ENCODE measurements around the gene FUT3. TPM values are rescaled to one million over a fixed set of nuclear protein-coding genes. Genes with fewer than 3 reads are reported as not detected.

FUT3 gene
- polyA plus RNA-seq, 1 donor (not counting 4 experiments of a cell fraction or from before 2014, with no cell fraction given), result 2.9 TPM

GRCh38 chr19:5896365-5897076, 45.3 kb upstream of the FUT3 start:
- dilution Hi-C loops (cut with MboI; ENCODE audit: extremely low pct_ligation_motif_present, low sequenced_read_pairs), result no loop called here
- Histone ChIP-seq H3K9ac (ENCODE audit: control insufficient read depth, extremely low read depth, insufficient read depth, low read length) (no peak overlapping the region), H3K4me1 (ENCODE audit: control insufficient read depth, extremely low read depth, insufficient read depth, low read length) (peaks cover 18% of the 10 kb centered on the region), H4K20me1 (ENCODE audit: control insufficient read depth, extremely low read depth, insufficient read depth, low read length) (peaks cover 2% of the 10 kb centered on the region), H3K4me2 (ENCODE audit: control insufficient read depth, extremely low read depth, insufficient read depth, low read depth, low read length) (no peak overlapping the region), H3K27ac (ENCODE audit: control insufficient read depth, insufficient read depth, low read length) (no peak overlapping the region), H3K9me3 (ENCODE audit: control insufficient read depth, low read depth, low read length) (no peaks in the 10 kb centered on the region), H3K4me3 (ENCODE audit: control insufficient read depth in 2 of 3, extremely low read depth in 1 of 3, insufficient read depth in 2 of 3, low read depth in 1 of 3, low read length in 3 of 3) (no peak overlapping the region), H3K9me1 (ENCODE audit: control insufficient read depth, extremely low read depth, insufficient read depth, low read length) (no peaks in the 10 kb centered on the region), H3K79me2 (ENCODE audit: control insufficient read depth, insufficient read depth, low read length) (peaks cover 29% of the 10 kb centered on the region), H2AFZ (ENCODE audit: control insufficient read depth, low read length) (no peak overlapping the region), H3K27me3 (ENCODE audit: control insufficient read depth, extremely low read depth, insufficient read depth, low read length) (no peaks in the 10 kb centered on the region), H3K36me3 (ENCODE audit: control insufficient read depth in 2 of 2, extremely low read depth in 1 of 2, insufficient read depth in 2 of 2, low read length in 2 of 2) (peaks cover 17 to 22% of the 10 kb centered on the region in 2 experiments)
- no peak for FAIRE-seq
- no peak for DNase-seq (ENCODE audit: low read depth, low spot score)
- TF ChIP-seq, protein P1, sequence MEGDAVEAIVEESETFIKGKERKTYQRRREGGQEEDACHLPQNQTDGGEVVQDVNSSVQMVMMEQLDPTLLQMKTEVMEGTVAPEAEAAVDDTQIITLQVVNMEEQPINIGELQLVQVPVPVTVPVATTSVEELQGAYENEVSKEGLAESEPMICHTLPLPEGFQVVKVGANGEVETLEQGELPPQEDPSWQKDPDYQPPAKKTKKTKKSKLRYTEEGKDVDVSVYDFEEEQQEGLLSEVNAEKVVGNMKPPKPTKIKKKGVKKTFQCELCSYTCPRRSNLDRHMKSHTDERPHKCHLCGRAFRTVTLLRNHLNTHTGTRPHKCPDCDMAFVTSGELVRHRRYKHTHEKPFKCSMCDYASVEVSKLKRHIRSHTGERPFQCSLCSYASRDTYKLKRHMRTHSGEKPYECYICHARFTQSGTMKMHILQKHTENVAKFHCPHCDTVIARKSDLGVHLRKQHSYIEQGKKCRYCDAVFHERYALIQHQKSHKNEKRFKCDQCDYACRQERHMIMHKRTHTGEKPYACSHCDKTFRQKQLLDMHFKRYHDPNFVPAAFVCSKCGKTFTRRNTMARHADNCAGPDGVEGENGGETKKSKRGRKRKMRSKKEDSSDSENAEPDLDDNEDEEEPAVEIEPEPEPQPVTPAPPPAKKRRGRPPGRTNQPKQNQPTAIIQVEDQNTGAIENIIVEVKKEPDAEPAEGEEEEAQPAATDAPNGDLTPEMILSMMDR (optimal IDR thresholded peaks at IDR 0.05 in 1 of 3, IDR thresholded peaks at IDR 0.05 in 1 of 3, conservative IDR thresholded peaks at IDR 0.05 in 1 of 3; ENCODE audit: extremely low read depth in 1 of 3, insufficient read depth in 2 of 3, low read length in 3 of 3), result no peak
- no peak for TF ChIP-seq EZH2 (IDR thresholded peaks at IDR 0.05; ENCODE audit: low read length)

- dilution Hi-C loops (cut with MboI; ENCODE audit: extremely low pct_ligation_motif_present, low sequenced_read_pairs), result no loop called here
- FAIRE-seq, result no peak
- peaks cover 17 to 18% of the 10 kb centered on the region in 2 experiments for H3K36me3 ChIP-seq (ENCODE audit: control insufficient read depth in 2 of 2, extremely low read depth in 1 of 2, insufficient read depth in 2 of 2, low read length in 2 of 2)
Observed at GRCh38 chr19:5895890-5896289, 44.6 kb upstream of the FUT3 start.

More at GRCh38 chr19:5895890-5896289, 44.6 kb upstream of the FUT3 start:
- DNase-seq (ENCODE audit: low read depth, low spot score), result no peak
- Histone ChIP-seq H3K4me2 (ENCODE audit: control insufficient read depth, extremely low read depth, insufficient read depth, low read depth, low read length) (no peak overlapping the region), H3K79me2 (ENCODE audit: control insufficient read depth, insufficient read depth, low read length) (peaks cover 23% of the 10 kb centered on the region), H2AFZ (ENCODE audit: control insufficient read depth, low read length) (no peak overlapping the region), H3K9ac (ENCODE audit: control insufficient read depth, extremely low read depth, insufficient read depth, low read length) (no peak overlapping the region), H3K4me3 (ENCODE audit: control insufficient read depth in 2 of 3, extremely low read depth in 1 of 3, insufficient read depth in 2 of 3, low read depth in 1 of 3, low read length in 3 of 3) (no peak overlapping the region), H4K20me1 (ENCODE audit: control insufficient read depth, extremely low read depth, insufficient read depth, low read length) (peaks cover 2% of the 10 kb centered on the region), H3K9me1 (ENCODE audit: control insufficient read depth, extremely low read depth, insufficient read depth, low read length) (no peaks in the 10 kb centered on the region), H3K27ac (ENCODE audit: control insufficient read depth, insufficient read depth, low read length) (no peak overlapping the region), H3K4me1 (ENCODE audit: control insufficient read depth, extremely low read depth, insufficient read depth, low read length) (peaks cover 18% of the 10 kb centered on the region), H3K27me3 (ENCODE audit: control insufficient read depth, extremely low read depth, insufficient read depth, low read length) (no peaks in the 10 kb centered on the region), H3K9me3 (ENCODE audit: control insufficient read depth, low read depth, low read length) (no peaks in the 10 kb centered on the region)
- TF ChIP-seq, protein P1 (optimal IDR thresholded peaks at IDR 0.05 in 1 of 3, IDR thresholded peaks at IDR 0.05 in 1 of 3, conservative IDR thresholded peaks at IDR 0.05 in 1 of 3; ENCODE audit: extremely low read depth in 1 of 3, insufficient read depth in 2 of 3, low read length in 3 of 3), result no peak
- no peak for TF ChIP-seq EZH2 (IDR thresholded peaks at IDR 0.05; ENCODE audit: low read length)

All from keratinocyte (primary cell).